ENCODE results near the gene LST1. TPM values are rescaled to one million over a fixed set of nuclear protein-coding genes. Genes with fewer than 3 reads are reported as not detected.
A peak's percentile ranks its signal among the peaks of the same experiment; 100 is the strongest.

LST1 gene
- total RNA-seq, 4 donors from 2014 or later = 1.9 to 9.3 (median 6.8) TPM

GRCh38 chr6:31609519-31610406, 23.7 kb downstream of the LST1 start:
- intact Hi-C loops (cut with DNase I) = no loop called here
- DNase-seq (ENCODE audit: extremely low spot score) = no peak
- TF ChIP-seq EP300 (IDR thresholded peaks at IDR 0.05) = no peak
- no peak for TF ChIP-seq POLR2AphosphoS5 (IDR thresholded peaks at IDR 0.05)
- TF ChIP-seq CTCF (IDR thresholded peaks at IDR 0.05) = no peak
- TF ChIP-seq POLR2A (IDR thresholded peaks at IDR 0.05; ENCODE audit: low read depth) = no peak
- Histone ChIP-seq H3K27ac (replicated peaks in 1 of 4) (no peak overlapping the region), H3K4me3 (no peak overlapping the region), H3K36me3 (no peaks in the 10 kb centered on the region), H3K9me3 (no peaks in the 10 kb centered on the region), H3K27me3 (no peaks in the 10 kb centered on the region), H3K4me1 (no peaks in the 10 kb centered on the region)
- 73% methylated on average over 7 of the region's 8 CpGs for WGBS

- Histone ChIP-seq H3K4me3 (no peak overlapping the region), H3K27me3 (no peaks in the 10 kb centered on the region), H3K27ac (replicated peaks in 1 of 4) (no peak overlapping the region), H3K36me3 (no peaks in the 10 kb centered on the region), H3K4me1 (no peaks in the 10 kb centered on the region), H3K9me3 (no peaks in the 10 kb centered on the region)
- 67% methylated on average over 4 of the region's 4 CpGs for WGBS
- DNase-seq (ENCODE audit: extremely low spot score) = no peak
- TF ChIP-seq POLR2A (IDR thresholded peaks at IDR 0.05; ENCODE audit: low read depth) (no peak), EP300 (IDR thresholded peaks at IDR 0.05) (no peak), POLR2AphosphoS5 (IDR thresholded peaks at IDR 0.05) (no peak), CTCF (IDR thresholded peaks at IDR 0.05) (no peak)
- intact Hi-C loops (cut with DNase I) = no loop called here
Measured at GRCh38 chr6:31610968-31611367, 24.9 kb downstream of the LST1 start.

GRCh38 chr6:31614075-31614619, 28.1 kb downstream of the LST1 start:
- Histone ChIP-seq H3K27me3 (no peaks in the 10 kb centered on the region), H3K4me3 (no peak overlapping the region), H3K27ac (replicated peaks in 1 of 4) (no peak overlapping the region), H3K9me3 (no peaks in the 10 kb centered on the region), H3K4me1 (peaks cover 0 to 1% (median under 1%) of the 10 kb centered on the region in 4 donors), H3K36me3 (no peaks in the 10 kb centered on the region)
- WGBS = 69% methylated on average over 8 of the region's 8 CpGs
- intact Hi-C loops (cut with DNase I) = no loop called here
- no peak for TF ChIP-seq EP300 (IDR thresholded peaks at IDR 0.05)
- TF ChIP-seq POLR2A (IDR thresholded peaks at IDR 0.05; ENCODE audit: low read depth) = no peak
- TF ChIP-seq POLR2AphosphoS5 (IDR thresholded peaks at IDR 0.05) = no peak
- DNase-seq (ENCODE audit: extremely low spot score) = no peak

- Histone ChIP-seq H3K27ac (replicated peaks in 1 of 4) (peak within 1 kb of the TSS in 3 of 4 donors; percentile 26 to 34 (median 28)), H3K4me3 (peak within 1 kb of the TSS; percentile 9 to 40 (median 17)), H3K9me3 (no peaks in the 10 kb centered on the region), H3K36me3 (no peaks in the 10 kb centered on the region), H3K27me3 (no peaks in the 10 kb centered on the region), H3K4me1 (peaks cover 3 to 5% (median 4%) of the 10 kb centered on the region in 4 donors)
- DNase-seq (ENCODE audit: extremely low spot score) = no peak
- intact Hi-C loops (cut with DNase I) = no loop called here
- WGBS = 48% methylated on average over 6 of the region's 6 CpGs
- TF ChIP-seq CTCF (IDR thresholded peaks at IDR 0.05) (no peak), POLR2AphosphoS5 (IDR thresholded peaks at IDR 0.05) (no peak), POLR2A (IDR thresholded peaks at IDR 0.05; ENCODE audit: low read depth) (no peak), EP300 (IDR thresholded peaks at IDR 0.05) (no peak)
Measured at GRCh38 chr6:31614684-31615578, 28.9 kb downstream of the LST1 start, which contains the start of gene AIF1. Gene AIF1 (plus strand): TSS chr6:31615234. CDS start chr6:31615330, 96 bp downstream.

All from esophagus muscularis mucosa (tissue), 4 donors.